Stimulated activated effector memory CD8-positive, alpha-beta T cell treated with anti-CD3 and anti-CD28 coated beads, Interleukin-12 subunit alpha, Interleukin-12 subunit beta, amount 100 ng/mL, for 72 hours (primary cell): ENCODE data around the gene L3MBTL4.
"Not testable (repeated sequence)": the region's sequence is repeated elsewhere in the genome, so short reads cannot be mapped to it uniquely, and the experiment has no call there.

Experiments used
- ATAC-seq: fragments of 150-1000 bp; cut with Tn5 transposase; 2 replicates; pipeline ENCODE4 v1.10.0; 2021
- DNase-seq, 2 donors: peaks; one replicate each; pipeline ENCODE4 v3.0.0; 2021 to 2022; ENCODE audit warnings: low spot score in 2 of 2
- H3K27ac Mint-ChIP-seq: one replicate; pipeline ENCODE4 v1.8.0; 2022; ENCODE audit warnings: mild to moderate bottlenecking, mixed read lengths
- H3K36me3 Mint-ChIP-seq: one replicate; pipeline ENCODE4 v1.8.0; 2022; ENCODE audit warnings: mild to moderate bottlenecking, mixed read lengths
- H3K4me1 Mint-ChIP-seq: one replicate; pipeline ENCODE4 v1.8.0; 2022; ENCODE audit warnings: mixed read lengths
- H3K4me3 Mint-ChIP-seq: one replicate; pipeline ENCODE4 v1.8.0; 2022; ENCODE audit warnings: mild to moderate bottlenecking, mixed read lengths
- H3K9me3 Mint-ChIP-seq: one replicate; pipeline ENCODE4 v1.8.0; 2022; ENCODE audit warnings: mixed read lengths

Gene L3MBTL4

DNA sequence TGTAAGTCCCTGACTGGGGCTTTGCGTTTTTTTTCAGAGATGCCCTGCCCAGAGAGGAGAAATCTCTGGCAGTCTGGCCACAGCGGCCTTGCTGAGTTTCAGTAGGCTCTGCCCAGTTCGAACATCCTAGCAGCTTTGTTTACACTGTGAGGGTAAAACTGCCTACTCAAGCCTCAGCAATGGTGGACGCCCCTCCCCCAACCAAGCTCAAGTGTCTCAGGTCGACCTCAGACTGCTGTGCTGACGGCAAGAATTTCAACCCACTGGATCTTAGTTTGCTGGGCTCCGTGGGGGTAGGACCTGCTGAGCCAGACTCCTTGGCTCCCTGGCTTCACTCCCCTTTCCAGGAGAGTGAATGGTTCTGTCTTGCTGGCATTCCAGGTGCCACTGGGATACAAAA, 31.7 kb downstream of the L3MBTL4 start:
- ATAC-seq (no peak), DNase-seq (no peak)
- no peaks in the 10 kb centered on the region for H3K36me3 Mint-ChIP-seq
- H3K4me3 Mint-ChIP-seq = no peak overlapping the region
- no peaks in the 10 kb centered on the region for H3K4me1 Mint-ChIP-seq
- no peak overlapping the region for H3K27ac Mint-ChIP-seq
- H3K9me3 Mint-ChIP-seq = peaks cover 22% of the 10 kb centered on the region

DNA sequence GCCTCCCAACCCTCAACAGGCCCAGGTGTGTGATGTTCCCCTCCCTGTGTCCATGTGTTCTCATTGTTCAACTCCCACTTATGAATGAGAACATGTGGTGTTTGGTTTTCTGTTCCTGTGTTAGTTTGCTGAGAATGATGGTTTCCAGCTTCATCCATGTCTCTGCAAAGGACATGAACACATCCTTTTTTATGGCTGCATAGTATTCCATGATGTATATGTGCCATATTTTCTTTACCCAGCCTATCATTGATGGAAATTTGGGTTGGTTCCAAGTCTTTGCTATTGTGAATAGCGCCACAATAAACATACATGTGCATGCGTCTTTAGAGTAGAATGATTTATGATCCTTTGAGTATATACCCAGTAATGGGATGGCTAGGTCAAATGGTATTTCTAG, 37.2 kb downstream of the L3MBTL4 start:
- not testable (repeated sequence) for H3K36me3 Mint-ChIP-seq, H3K4me3 Mint-ChIP-seq, H3K4me1 Mint-ChIP-seq, DNase-seq, H3K27ac Mint-ChIP-seq, ATAC-seq
- peaks cover 26% of the 10 kb centered on the region for H3K9me3 Mint-ChIP-seq

DNA sequence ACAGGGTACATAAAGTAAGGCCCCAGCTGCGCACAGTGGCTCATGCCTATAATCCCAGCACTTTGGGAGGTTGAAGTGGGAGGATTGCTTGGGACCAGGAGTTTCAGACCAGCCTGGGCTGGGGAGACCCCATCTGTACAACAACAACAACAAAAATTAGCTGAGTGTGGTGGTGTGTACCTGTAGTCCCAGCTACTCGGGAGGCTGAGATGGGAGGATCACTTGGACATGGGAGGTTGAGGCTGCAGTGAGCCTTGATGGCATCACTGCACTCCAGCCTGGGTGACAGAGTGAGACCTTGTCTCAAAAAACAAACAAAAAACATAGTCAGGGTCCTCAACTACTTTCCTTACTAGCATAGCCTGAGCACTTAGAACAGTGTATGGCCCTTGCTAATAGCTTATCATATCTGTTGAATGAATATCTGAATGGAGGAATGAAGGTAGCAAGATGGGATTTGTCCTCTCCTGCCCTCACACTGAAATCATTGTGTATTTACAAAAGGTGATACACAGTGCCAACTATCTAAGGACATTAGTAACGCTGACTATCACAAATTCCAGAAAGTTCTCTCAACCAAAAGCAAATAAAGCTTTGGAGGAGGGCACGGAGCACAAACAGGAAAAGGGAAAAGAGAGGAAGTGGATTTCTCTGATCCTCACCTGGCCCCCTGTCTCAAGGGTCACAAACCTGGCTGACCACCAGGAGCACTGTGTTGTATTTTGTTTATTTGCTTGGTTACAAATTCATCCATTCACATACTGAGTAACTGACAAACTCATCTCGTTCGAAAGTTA, 38.1 kb downstream of the L3MBTL4 start:
- DNase-seq (no peak), ATAC-seq (no peak)
- Mint-ChIP-seq H3K36me3 (no peaks in the 10 kb centered on the region), H3K9me3 (peaks cover 22% of the 10 kb centered on the region), H3K4me3 (no peak overlapping the region), H3K27ac (no peak overlapping the region), H3K4me1 (no peaks in the 10 kb centered on the region)

DNA sequence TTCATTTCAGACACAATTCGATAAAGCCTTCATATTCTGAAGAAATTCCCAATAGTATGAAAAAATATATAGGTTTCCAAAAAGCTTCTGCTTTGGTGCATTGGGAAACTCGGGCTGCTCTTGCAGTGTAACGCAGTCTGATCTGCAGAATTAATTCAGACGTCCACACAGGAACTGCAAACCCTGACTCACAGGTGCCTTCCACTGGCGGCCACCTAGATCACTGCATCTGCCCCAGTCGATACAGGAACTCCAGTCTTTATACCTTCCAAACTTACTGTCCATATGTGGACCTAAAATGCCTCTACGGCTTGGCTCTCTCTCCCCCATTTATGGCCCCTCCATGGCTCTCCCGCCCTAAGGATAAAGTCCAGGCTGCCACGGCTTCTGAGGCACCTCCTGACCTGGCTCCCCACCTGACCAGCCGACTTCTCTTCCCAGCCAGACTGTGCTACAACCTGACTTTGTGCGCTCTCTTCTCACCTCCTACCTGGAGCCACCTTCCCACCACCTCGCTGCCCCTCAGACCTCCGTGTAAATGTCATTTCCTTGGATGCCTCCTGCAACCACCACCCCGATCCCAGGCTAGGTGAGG, 39.7 kb downstream of the L3MBTL4 start:
- Mint-ChIP-seq H3K27ac (no peak overlapping the region), H3K36me3 (no peaks in the 10 kb centered on the region), H3K4me3 (no peak overlapping the region), H3K9me3 (peaks cover 17% of the 10 kb centered on the region), H3K4me1 (no peaks in the 10 kb centered on the region)
- ATAC-seq (no peak), DNase-seq (no peak)

DNA sequence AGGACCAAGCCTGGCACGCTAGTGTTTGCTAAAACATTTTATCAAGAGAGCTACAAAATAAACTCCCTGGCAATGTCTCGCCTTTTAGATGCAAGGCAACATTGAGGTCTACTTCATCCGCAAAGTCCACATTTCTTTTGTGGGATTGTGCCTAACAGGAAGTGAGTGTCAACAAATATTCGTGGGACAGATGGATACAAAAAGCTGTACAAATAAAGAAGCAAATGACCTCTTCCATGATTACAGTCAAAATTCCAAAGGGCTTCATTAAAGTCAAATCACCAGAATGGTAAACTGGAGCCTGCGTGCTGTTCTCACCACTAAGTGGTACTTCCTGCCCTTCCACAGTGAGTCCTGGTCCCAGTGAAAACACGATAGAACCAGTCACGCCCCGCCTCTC, 40.4 kb downstream of the L3MBTL4 start:
- DNase-seq = no peak
- no peak for ATAC-seq
- H3K36me3 Mint-ChIP-seq = no peaks in the 10 kb centered on the region
- H3K9me3 Mint-ChIP-seq = peaks cover 17% of the 10 kb centered on the region
- no peaks in the 10 kb centered on the region for H3K4me1 Mint-ChIP-seq
- no peak overlapping the region for H3K27ac Mint-ChIP-seq
- no peak overlapping the region for H3K4me3 Mint-ChIP-seq

DNA sequence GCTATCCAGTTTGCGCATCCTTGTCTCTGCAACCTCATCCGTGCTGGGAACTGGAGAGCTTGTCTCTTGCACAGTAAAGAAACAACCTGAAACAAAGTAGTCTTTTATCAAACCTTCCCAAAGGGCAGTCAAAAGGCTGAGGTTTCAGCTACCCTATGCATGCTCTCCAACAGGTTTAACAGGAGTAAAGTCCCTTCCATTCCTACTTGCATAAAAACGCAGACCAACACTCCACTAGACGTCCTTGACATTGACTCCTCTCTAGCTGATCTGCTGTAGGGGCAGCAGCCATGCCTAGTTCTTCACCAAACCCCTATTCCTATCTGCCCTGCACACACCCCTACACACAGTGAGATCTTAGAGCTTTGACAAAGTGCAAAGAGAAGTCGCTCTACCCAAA, 41.5 kb downstream of the L3MBTL4 start:
- Mint-ChIP-seq H3K4me1 (no peaks in the 10 kb centered on the region), H3K4me3 (no peak overlapping the region), H3K27ac (no peak overlapping the region), H3K9me3 (peaks cover 15% of the 10 kb centered on the region), H3K36me3 (no peaks in the 10 kb centered on the region)
- no peak for ATAC-seq
- DNase-seq = no peak

DNA sequence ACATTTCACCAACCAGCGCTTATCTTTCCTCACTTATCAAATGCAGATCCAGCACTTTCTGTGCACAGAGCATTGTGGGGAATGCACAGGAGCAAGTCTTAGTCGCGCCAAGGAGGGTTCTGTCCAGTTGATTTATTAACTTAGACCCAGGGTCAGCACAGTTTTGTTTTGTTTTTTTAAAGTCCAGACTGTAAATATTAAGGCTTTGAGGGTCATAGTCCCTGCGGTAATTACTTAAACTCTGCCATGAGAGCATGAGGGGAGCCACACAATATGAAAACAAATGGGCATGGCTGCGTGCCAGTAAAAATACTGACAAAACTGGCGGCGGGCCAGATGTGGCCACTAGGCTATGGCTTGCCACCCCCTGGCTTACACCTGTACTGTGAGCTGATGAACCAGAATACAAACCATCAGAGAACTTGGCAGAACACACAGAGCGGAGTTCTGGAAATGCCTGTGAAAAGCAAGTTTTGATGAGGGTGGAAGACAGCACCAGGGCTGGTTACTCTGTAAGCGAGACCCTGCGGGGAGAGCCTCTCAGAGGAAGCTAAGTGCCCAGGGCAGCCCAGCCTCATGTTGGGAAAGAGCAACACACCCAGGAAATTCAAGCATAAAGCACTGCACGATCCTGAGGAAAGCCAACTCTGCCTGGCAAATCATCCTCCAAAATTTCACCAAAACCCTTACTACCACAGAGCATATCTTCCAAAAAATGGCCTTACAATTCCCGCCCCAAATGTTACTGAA, 43.6 kb downstream of the L3MBTL4 start:
- Mint-ChIP-seq H3K9me3 (peaks cover 18% of the 10 kb centered on the region), H3K4me3 (no peak overlapping the region), H3K36me3 (no peaks in the 10 kb centered on the region), H3K4me1 (no peaks in the 10 kb centered on the region), H3K27ac (no peak overlapping the region)
- no peak for DNase-seq
- no peak for ATAC-seq

DNA sequence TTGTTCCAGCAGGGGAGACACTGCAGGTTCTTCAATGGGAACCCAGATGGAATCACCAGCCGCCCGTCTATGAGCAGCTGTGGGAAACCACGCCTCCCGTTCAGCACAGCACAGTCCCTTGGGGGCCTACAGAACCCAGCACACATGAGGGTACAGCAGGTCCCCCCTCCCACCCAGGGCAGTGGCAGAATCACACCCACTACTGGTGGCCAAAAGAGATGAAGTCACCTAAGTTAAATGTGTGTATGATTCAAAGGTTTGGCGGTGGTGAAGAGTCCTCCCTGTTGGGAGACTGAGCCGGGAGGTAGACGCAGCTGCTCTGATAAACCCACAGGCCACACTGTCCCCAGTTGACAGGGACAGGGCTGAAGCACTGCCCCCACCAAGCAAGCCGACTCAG, 44.3 kb downstream of the L3MBTL4 start:
- ATAC-seq = no peak
- no peak for DNase-seq
- no peak overlapping the region for H3K27ac Mint-ChIP-seq
- peaks cover 18% of the 10 kb centered on the region for H3K9me3 Mint-ChIP-seq
- H3K4me1 Mint-ChIP-seq = no peaks in the 10 kb centered on the region
- no peak overlapping the region for H3K4me3 Mint-ChIP-seq
- no peaks in the 10 kb centered on the region for H3K36me3 Mint-ChIP-seq

DNA sequence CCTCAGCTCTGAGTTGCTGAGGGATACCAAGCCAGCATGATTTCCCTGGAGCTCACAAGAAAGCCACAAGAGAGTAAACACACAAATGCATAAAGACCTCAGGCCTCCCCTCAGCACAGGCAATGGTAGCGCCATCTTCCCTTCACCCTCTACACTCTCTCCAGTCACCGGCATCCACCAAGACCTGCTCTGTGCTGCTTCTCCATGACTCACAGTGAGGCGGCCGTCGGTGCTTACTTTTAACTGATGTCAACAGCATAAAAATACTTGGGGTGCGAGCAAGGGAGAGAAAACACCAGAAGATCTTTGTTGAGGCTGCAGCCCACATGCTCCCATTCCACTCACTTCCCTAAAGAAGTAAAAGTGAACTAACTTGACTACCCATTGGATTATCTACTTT, 46.7 kb downstream of the L3MBTL4 start:
- no peaks in the 10 kb centered on the region for H3K4me1 Mint-ChIP-seq
- DNase-seq (no peak), ATAC-seq (no peak)
- peaks cover 14% of the 10 kb centered on the region for H3K9me3 Mint-ChIP-seq
- H3K36me3 Mint-ChIP-seq = no peaks in the 10 kb centered on the region
- H3K4me3 Mint-ChIP-seq = no peak overlapping the region
- H3K27ac Mint-ChIP-seq = no peak overlapping the region

DNA sequence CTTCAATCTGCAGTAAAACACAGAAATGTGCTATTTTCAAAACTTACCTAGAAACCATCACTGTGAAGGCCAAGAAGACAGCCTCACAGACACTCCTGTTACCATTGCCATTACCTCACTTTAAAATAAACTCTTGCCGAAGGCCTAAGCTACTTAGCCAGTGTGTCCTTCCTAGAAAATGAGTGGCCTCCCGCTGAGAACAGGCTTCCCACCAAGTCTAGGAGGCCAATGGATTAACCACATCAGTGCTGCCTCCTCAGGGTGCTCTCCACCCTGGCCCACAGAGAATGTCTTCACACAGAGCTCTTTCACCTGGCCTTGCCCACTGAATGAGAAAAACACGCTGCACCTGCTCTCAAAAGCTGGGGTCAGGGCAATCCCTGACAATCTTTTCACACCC, 47.5 kb downstream of the L3MBTL4 start:
- Mint-ChIP-seq H3K4me3 (no peak overlapping the region), H3K36me3 (no peaks in the 10 kb centered on the region), H3K27ac (no peak overlapping the region), H3K4me1 (no peaks in the 10 kb centered on the region), H3K9me3 (peaks cover 14% of the 10 kb centered on the region)
- no peak for ATAC-seq
- DNase-seq = no peak

DNA sequence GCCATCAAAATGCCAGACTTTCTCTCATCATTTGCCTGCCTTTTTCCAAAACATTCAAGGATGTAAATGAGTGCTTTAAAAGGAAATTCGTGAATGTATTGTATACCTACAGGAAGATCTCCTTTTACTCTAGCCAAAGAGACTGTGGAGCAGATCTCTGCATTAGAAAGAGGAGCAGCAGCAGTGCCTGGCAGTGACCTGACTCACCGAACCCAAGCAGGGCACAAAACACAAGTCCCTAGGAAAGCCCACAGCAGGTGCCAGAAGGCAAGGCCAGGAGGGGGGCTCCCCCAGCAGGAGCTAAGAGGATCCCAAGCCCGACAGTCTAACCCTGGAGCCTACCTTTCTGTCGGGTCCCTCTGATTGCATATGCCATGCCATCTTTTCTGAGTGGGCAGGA, 47.9 kb downstream of the L3MBTL4 start:
- no peak overlapping the region for H3K27ac Mint-ChIP-seq
- H3K4me3 Mint-ChIP-seq = no peak overlapping the region
- peaks cover 14% of the 10 kb centered on the region for H3K9me3 Mint-ChIP-seq
- DNase-seq = no peak
- H3K4me1 Mint-ChIP-seq = no peaks in the 10 kb centered on the region
- no peaks in the 10 kb centered on the region for H3K36me3 Mint-ChIP-seq
- no peak for ATAC-seq

DNA sequence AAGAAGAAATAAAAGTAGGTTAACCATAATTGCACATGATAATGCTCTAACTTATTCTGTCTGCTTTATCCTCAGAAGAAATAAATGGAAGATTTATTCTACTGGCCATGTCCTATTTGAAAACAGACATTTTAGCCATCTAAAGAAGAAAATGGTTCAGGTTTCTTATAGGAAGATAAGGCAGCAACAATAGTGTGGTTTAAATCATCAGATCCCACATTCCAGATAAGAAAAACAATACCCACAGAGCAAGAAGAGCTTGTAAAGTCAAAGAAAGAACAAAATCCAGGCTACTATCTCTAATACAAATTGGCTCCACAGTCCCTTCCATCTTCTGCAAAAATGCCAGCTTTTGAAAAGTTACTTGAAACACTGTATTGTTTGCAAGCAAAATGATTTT, 49.3 kb downstream of the L3MBTL4 start:
- ATAC-seq (no peak), DNase-seq (no peak)
- Mint-ChIP-seq H3K4me1 (no peaks in the 10 kb centered on the region), H3K9me3 (peaks cover 14% of the 10 kb centered on the region), H3K36me3 (no peaks in the 10 kb centered on the region), H3K27ac (no peak overlapping the region), H3K4me3 (no peak overlapping the region)

DNA sequence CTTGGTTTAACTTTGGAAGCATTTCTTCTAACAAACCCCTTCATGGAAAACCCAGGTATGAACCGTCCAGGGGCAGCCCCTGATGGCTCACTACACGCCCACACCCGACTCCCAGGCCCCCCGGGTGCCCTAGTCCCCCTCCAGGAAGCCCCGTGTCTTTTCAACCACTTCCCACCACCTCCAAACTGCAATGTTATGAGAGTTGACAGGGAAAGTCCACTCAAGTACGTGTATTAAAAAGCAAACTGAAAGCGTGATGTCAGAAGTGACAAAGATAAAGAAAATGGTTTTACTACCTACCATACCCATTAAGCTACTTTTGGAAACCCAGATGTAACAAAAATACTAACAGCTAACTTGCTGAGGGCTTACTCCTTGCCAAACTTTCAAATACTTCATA, 51.5 kb downstream of the L3MBTL4 start:
- DNase-seq (no peak), ATAC-seq (peak; percentile 47)
- Mint-ChIP-seq H3K4me1 (no peaks in the 10 kb centered on the region), H3K27ac (no peak overlapping the region), H3K4me3 (no peak overlapping the region), H3K9me3 (peaks cover 9% of the 10 kb centered on the region), H3K36me3 (no peaks in the 10 kb centered on the region)

DNA sequence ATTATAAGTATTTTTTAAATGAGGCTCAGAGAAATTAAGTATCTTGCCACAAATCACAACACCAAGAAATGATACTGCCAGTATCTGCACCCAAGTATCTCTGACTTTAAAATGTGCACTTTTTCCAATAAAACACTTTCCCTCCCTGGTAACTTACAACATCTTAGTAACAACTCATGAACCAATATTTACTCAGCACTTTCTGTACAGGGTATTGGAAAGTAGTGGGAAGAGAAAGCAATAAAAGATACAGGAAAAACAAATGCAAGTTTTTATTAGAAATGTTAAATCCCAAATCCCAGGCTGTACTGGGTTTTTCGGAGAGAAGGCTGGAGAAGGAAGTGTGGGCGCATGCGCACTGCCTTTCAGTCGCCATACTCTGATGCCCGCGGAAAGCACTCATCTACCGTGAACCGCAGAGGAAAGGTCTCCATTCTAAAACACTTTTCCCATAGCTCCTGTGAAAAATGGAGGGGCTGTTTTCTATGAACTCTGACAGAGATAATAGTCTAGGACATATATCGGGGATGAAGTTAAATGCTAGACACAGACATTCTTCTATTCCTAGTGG, 52.1 kb downstream of the L3MBTL4 start:
- H3K4me1 Mint-ChIP-seq = no peaks in the 10 kb centered on the region
- H3K9me3 Mint-ChIP-seq = peaks cover 5% of the 10 kb centered on the region
- no peak overlapping the region for H3K4me3 Mint-ChIP-seq
- no peak for DNase-seq
- ATAC-seq = no peak
- no peaks in the 10 kb centered on the region for H3K36me3 Mint-ChIP-seq
- H3K27ac Mint-ChIP-seq = no peak overlapping the region

DNA sequence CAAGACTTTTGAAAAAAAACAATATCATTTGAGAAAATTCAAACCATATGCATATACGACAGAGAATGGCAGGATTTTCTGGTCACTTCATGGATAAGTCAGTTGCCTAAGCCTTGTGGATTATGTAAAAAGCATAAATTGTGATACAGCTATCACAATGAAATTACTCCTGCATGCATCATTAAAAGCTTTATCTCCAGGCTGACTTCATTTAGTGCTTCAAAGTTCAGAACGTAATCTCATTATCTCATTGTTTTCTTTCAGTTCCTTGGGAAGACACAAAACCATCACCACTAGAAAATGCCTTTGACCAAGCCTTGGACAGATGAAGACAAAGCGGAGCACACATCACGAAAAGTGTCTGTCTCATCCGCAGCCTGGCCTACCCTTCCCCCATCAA, 57.0 kb downstream of the L3MBTL4 start:
- H3K4me3 Mint-ChIP-seq = no peak overlapping the region
- H3K4me1 Mint-ChIP-seq = no peaks in the 10 kb centered on the region
- no peak overlapping the region for H3K27ac Mint-ChIP-seq
- DNase-seq = no peak
- H3K36me3 Mint-ChIP-seq = no peaks in the 10 kb centered on the region
- no peak for ATAC-seq
- peaks cover 12% of the 10 kb centered on the region for H3K9me3 Mint-ChIP-seq
